Testis (tissue), 3 donors: ENCODE data around the gene NFIA. TPM values are rescaled to one million over a fixed set of nuclear protein-coding genes. Genes with fewer than 3 reads are reported as not detected.

Source experiments
- DNase-seq: peaks from one replicate; pipeline ENCODE4 v3.0.0-alpha.2; 2019
- H3K27ac ChIP-seq, 2 donors: fragments of 200-600 bp; sonication (generic); one replicate each; pipeline ENCODE4 v1.5.1; 2019
- H3K27me3 ChIP-seq: fragments of 200-600 bp; sonication (generic); one replicate; pipeline ENCODE4 v1.5.1; 2019
- H3K36me3 ChIP-seq: fragments of 200-600 bp; sonication (generic); one replicate; pipeline ENCODE4 v1.5.1; 2017; ENCODE audit warnings: low read depth; ENCODE audit errors: missing control alignments
- H3K4me1 ChIP-seq: fragments of 200-600 bp; sonication (generic); one replicate; pipeline ENCODE4 v1.5.1; 2019
- H3K4me3 ChIP-seq, 2 donors: fragments of 200-600 bp; sonication (generic); one replicate each; pipeline ENCODE4 v1.5.1; 2017 to 2019
- H3K9me3 ChIP-seq: fragments of 200-600 bp; sonication (generic); one replicate; pipeline ENCODE4 v1.5.1; 2017
- CTCF ChIP-seq, 3 experiments: fragments of 450-650 bp in 2 of 3; fragments of 200-600 bp in 1 of 3; sonication (generic) in 1 of 3; IDR thresholded peaks; one replicate each; pipeline ENCODE4 v1.5.1; 2016 to 2019; ENCODE audit warnings: antibody characterized with exemption in 3 of 3, mild to moderate bottlenecking in 2 of 3, moderate library complexity in 1 of 3
- POLR2A ChIP-seq: fragments of 450-650 bp; IDR thresholded peaks from one replicate; pipeline ENCODE4 v1.6.1; 2017; ENCODE audit warnings: antibody characterized with exemption, mild to moderate bottlenecking, moderate library complexity
- WGBS, 2 donors: methylation state at CpG; one replicate each; pipeline ENCODE4 v1.1.5; 2018; 5-methylcytosine and 5-hydroxymethylcytosine counted together
- intact Hi-C: fragments of 100-400 bp; cut with DNase I; formaldehyde crosslinking; loops from one replicate; pipeline ENCODE4 v1.15.1; 2023; ENCODE audit warnings: low total_unique reads
- polyA plus RNA-seq: library from polyadenylated mRNA; stranded (reverse); fragments of 350-450 nt; fragmentation: Illumina TruSeq; extraction: RNeasy Lipid Tissue Mini Kit (QIAGEN cat#74804); gene quantifications from one replicate; pipeline ENCODE4 v1.2.3, GENCODE V29; 2014; ENCODE audit warnings: low read depth, low replicate concordance; ENCODE audit not compliant: insufficient read depth
- total RNA-seq, 2 donors: library from RNA; depleted of rRNA; stranded (reverse); fragments of >200 nt; gene quantifications; one replicate each; pipeline ENCODE4 v1.2.3, GENCODE V29; 2016

The NFIA gene
- total and polyA plus RNA-seq, 3 donors from 2014 or later, result 11.6 to 78.9 (median 53.5) TPM

- no peaks in the 10 kb centered on the region for H3K9me3 ChIP-seq
- WGBS, 2 donors, result 68 to 80% methylated on average over 10 of the region's 10 CpGs
- no peak overlapping the region for H3K4me3 ChIP-seq
- H3K27me3 ChIP-seq, result no peaks in the 10 kb centered on the region
- DNase-seq, result no peak
- peaks cover 37% of the 10 kb centered on the region for H3K4me1 ChIP-seq
- H3K27ac ChIP-seq, result peak overlapping the region; percentile 27 to 81
- intact Hi-C loops, result no loop called here
- TF ChIP-seq POLR2A (no peak), CTCF (IDR thresholded peaks at IDR 0.05) (no peak)
- H3K36me3 ChIP-seq, result no peaks in the 10 kb centered on the region
These were observed 105.2 kb downstream of the NFIA start for GRCh38 chr1:61187352-61188086.

GRCh38 chr1:61190153-61190552, 107.8 kb downstream of the NFIA start:
- intact Hi-C loops, result no loop called here
- no peaks in the 10 kb centered on the region for H3K9me3 ChIP-seq
- H3K27ac ChIP-seq, result no peak overlapping the region
- no peaks in the 10 kb centered on the region for H3K27me3 ChIP-seq
- 90 to 92% methylated on average over 4 of the region's 4 CpGs for WGBS, 2 donors
- no peaks in the 10 kb centered on the region for H3K36me3 ChIP-seq
- H3K4me3 ChIP-seq, result no peak overlapping the region
- DNase-seq, result no peak
- TF ChIP-seq POLR2A (no peak), CTCF (IDR thresholded peaks at IDR 0.05) (no peak)
- peaks cover 32% of the 10 kb centered on the region for H3K4me1 ChIP-seq

- H3K27ac ChIP-seq, result no peak overlapping the region
- no peak for DNase-seq
- intact Hi-C loops, result no loop called here
- no peaks in the 10 kb centered on the region for H3K27me3 ChIP-seq
- no peak for TF ChIP-seq POLR2A
- no peak for TF ChIP-seq CTCF (IDR thresholded peaks at IDR 0.05)
- no peaks in the 10 kb centered on the region for H3K36me3 ChIP-seq
- no peak overlapping the region for H3K4me3 ChIP-seq
- H3K4me1 ChIP-seq, result peaks cover 28% of the 10 kb centered on the region
- WGBS, 2 donors, result 56 to 58% methylated on average over 5 of the region's 5 CpGs
- no peaks in the 10 kb centered on the region for H3K9me3 ChIP-seq
These were observed 108.5 kb downstream of the NFIA start for GRCh38 chr1:61190618-61191432.

- H3K4me1 ChIP-seq, result peaks cover 28% of the 10 kb centered on the region
- TF ChIP-seq CTCF (IDR thresholded peaks at IDR 0.05), result no peak
- TF ChIP-seq POLR2A, result no peak
These were observed 109.0 kb downstream of the NFIA start for GRCh38 chr1:61191433-61191720.

More at GRCh38 chr1:61191433-61191720, 109.0 kb downstream of the NFIA start:
- no peak overlapping the region for H3K27ac ChIP-seq
- DNase-seq, result no peak
- no peaks in the 10 kb centered on the region for H3K36me3 ChIP-seq
- intact Hi-C loops, result no loop called here
- H3K27me3 ChIP-seq, result no peaks in the 10 kb centered on the region
- no peak overlapping the region for H3K4me3 ChIP-seq
- WGBS, 2 donors, result 79 to 83% methylated on average over 1 of the region's 1 CpG
- no peaks in the 10 kb centered on the region for H3K9me3 ChIP-seq
